Stimulated activated CD8-positive, alpha-beta memory T cell treated with anti-CD3 and anti-CD28 coated beads, Interleukin-2, amount 100 ng/mL, for 48 hours (primary cell): ENCODE data around the gene RRH.
"Not testable (repeated sequence)": the region's sequence is repeated elsewhere in the genome, so short reads cannot be mapped to it uniquely, and the experiment has no call there.

Experiments
- DNase-seq, 2 donors: peaks; one replicate each; pipeline ENCODE4 v3.0.0-alpha.2; 2020; ENCODE audit warnings: low read depth in 2 of 2

The RRH gene

DNA sequence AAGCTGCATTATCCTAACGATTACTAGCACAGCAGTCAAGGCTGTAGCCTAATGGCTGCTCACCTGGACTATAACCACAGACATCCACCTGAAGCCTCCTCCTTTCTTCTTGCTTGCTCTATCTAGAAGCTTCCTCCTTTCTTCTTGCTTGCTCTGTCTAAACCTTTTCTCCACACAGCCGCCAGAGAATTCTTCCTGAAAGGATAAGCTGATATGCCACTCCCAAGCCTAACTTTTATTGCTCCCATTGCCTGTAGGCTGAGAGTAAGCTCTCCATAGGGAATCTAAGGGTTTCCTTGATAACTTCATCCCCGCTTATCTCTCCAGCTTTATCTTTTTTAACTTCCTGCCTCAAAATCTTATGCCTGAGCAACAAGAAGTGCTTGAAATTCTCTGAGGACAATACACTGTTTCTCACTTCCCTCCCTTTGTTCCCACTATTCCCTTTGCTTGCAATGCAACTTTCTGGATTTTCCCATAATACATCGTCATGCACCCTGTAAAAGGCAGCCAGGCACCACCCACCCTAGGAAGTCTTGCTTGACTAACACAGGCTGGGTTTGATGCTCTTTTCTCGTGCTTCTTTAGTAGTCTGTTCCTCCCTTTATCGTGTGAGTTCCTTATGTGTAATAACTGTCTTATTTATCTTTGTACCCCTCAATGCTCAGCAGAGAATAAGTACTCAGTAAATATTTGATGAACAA, 18.8 kb downstream of the RRH start:
- no peak for DNase-seq

DNA sequence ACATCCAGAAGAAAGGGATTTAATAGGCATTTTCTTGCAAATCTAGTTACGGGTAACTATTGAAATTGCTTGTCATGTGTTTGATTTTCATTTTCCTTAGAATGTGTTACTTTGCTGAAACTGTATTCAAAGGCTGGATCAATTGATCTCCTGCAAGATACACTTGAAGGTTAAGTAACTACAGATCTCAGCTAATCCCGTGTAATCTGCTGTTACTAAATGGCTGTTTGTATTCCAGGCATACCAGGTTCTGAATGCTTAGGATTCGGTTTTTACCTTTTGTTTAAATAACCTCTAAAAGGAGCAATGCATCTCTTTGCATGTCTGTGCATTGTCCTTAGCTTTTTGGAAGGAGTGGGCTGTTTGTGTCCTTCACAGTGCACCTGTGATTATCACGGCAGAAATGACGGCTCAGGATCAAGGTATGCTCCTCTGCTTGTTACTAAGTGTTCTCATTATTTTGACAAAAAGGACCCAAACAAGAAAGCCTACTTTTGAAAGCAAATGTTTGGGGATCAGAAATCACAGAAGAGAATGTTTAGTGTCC, 20.2 kb downstream of the RRH start, which contains the start of gene LRIT3:
TSS of gene LRIT3 (plus strand) at position 212 of the 547 bp plus-strand sequence. CDS start at position 307, 95 bp downstream.
- no peak for DNase-seq

DNA sequence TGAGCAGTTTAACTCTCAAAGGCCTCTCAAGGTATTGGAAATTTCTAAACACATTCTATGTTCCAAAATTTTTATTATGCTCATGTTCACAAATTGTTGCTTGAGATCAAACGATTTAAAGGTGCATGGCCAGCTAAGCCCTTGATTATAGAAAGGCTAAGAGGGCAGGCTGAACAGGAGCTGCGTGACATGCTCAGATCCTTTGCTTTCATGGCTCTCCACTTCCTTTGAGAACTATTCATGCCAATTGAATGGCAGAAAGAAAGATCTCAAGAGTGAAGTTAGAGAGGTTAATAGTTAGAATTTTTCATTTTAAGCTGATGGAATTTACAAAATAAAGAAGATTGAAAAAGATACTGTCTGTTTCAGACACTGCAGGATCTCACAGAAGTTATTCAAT, 20.7 kb downstream of the RRH start:
- DNase-seq, result no peak

DNA sequence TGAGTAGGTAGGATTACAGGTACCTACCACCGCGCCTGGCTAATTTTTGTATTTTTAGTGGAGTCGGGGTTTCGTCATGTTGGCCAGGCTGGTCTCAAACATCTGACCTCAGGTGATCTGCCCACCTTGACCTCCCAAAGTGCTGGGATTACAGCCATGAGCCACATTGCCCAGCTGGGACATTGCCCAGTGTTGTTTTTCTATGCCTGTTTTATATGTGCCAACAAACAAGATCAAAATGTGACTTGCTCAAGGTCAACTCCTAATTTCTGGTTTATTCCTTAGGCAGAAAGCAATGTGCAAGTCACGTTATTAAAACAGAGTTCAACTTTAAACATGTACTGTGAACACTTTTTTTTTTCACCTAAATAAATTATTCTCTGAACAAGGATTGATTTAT, 22.8 kb downstream of the RRH start:
- DNase-seq, result no peak

DNA sequence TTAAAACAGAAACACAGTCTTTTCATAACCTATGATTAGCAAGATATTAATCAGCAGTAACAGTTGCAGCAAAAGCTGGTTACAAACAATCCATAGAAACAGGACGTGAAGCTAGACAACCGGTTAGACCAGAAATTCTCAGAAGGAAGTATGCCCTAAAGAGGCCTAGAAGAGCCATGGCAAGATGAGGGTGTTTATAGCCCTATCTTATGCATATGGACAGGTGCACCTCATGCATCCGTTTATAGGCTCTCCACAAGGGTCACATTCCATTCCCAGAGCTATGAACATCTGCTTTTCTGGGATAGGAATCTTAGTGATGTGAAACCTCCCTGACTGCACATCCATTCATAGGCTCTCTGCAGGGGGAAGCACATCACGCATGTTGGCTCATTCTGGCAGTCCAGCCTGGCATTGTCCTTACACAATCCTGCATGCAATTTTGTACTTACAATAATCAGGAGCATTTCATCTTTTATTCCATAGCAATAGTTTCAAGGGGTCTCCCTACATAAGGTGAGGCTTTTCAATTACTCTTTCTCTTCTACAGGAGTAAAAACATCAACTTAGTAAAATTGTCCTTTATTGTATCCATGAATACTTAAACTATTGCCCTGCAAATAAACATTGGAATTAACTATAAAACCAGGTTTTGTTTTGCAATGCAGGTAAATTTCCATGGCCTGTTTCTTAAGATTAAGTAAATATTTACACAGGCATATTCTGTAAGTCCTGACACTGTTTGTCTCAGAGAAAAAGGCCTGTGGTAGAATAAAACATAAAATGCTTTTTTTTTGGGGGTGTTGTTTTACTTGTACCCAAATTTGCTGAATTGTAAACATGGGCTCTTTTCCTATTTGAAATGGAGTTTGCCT, 31.9 kb downstream of the RRH start:
- not testable (repeated sequence) for DNase-seq

DNA sequence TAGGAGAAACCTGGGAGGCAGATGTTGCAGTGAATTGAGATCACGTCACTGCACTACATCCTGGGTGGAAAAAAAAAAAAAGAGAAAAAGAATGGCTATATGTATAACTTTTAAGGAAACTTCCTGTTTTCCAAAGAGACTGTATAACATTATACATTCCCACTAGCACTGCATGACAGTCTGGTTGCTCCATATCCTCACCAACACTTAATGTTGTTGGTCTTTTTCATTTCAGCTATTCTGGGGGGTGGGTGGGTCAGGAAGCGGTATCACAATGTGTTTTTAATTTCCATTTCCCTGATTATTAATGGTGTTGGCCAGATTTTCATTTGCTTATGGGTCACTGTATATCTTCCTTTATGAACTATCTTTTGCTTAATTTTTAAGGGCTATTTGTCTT, 33.5 kb downstream of the RRH start:
- no peak for DNase-seq

DNA sequence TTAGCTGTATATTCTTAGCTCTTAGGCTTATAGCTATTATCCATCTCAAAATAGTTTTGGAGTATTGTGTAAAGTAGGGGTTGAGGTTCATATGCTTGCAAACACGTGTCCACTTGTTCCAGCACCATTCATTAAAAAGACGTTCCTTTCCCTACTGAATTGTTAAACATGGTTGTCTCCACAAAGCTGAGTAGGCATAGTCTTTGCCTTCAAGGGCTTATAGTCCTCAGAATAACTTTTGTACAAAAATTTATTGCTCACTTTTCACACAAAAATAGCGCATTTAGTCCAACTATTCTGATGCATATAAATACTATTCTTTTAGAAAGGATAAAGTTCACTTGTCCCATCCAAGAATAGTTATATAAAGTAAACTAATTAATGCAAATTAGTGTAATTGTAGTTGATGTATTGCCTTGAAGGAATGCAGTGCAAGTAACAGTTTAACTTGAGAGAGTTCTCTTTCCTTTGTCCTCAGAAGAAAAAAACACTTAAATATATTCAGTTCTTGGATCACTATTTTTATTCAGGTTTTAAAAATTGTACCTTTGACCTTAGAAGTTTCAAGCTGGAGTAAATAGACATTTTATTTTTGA, 34.2 kb downstream of the RRH start:
- DNase-seq, result no peak

DNA sequence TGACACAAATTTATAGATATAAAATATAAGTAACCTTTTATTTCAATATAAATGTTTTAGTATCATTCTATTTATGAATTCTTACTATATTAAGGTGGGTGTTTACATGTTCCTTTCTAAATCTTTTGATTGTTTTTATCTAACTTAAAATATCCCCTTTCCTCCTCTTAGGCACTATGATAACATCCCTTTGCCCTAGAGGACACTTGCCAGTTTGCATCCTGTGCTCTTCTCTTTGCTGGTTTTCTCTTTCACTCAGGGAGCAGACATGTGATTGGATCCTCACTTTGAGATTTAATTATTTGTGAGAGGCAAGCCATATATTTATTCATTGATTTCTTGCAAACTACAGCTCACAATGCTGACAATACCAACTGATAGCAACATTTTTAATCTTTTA, 36.4 kb downstream of the RRH start:
- no peak for DNase-seq

DNA sequence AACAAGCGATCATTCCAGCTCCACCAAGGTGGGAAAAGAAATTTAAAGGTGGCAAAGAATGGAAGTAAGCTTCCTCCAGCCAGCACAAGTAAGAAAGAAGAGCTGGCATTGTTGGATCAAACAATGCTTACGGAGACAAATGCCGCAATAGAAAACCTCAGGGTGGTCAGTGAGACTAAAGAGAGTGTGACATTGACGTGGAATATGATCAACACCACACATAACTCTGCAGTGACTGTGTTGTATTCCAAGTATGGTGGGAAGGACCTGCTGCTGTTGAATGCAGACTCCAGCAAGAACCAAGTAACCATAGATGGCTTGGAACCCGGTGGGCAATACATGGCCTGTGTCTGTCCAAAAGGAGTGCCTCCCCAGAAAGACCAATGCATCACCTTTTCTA, 42.3 kb downstream of the RRH start:
- no peak for DNase-seq

DNA sequence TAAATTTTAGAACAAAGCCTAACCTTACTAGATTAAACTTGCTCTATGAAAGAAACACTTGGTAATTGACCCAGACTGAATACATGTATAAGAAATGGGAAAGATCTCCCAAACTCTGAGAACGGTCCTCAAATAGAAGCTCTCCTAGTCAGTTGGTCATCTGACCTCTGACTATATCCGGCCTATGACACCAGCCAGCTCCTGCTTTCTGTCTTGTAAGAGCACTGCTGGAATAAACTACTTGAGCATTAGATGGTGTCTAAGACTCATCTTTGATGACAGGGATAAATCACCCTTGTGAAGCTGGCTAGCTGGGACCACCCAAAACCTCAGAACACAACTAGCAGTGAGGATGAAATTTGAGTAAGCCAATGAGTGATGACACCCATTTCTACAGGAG, 44.3 kb downstream of the RRH start:
- DNase-seq, result no peak

DNA sequence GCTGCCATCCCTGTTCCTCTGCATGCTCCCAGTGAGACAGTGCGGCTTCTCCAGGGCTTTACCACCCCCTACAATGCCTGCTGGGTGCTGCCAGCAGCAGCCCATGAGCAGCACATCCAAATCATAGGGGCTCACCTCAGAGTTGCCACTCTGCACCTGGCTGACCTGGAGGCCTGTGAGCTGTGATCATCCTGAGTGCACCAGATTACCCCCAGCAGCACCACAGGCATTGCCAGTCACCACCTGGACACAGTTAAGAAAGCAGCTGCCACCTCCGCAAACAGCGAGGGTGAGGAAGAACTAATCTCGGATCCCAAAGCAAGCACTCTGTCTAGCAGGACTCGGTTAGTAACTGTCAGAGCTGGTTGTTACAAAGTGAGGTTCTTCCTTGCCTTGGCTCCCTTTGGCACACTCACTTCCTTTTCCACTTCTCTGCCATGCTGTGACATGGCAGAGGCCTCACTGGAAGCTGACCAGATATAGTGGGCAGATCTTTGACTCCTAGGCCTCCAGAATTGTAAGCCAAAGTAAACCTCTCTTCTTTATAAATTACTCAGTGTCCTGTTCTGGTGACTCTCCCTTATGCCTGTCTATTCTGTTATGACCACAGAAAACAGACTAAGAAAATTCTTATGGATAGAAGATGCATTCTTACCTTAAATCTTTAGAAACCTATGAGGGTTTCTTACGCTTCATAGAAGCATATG, 45.3 kb downstream of the RRH start:
- no peak for DNase-seq

DNA sequence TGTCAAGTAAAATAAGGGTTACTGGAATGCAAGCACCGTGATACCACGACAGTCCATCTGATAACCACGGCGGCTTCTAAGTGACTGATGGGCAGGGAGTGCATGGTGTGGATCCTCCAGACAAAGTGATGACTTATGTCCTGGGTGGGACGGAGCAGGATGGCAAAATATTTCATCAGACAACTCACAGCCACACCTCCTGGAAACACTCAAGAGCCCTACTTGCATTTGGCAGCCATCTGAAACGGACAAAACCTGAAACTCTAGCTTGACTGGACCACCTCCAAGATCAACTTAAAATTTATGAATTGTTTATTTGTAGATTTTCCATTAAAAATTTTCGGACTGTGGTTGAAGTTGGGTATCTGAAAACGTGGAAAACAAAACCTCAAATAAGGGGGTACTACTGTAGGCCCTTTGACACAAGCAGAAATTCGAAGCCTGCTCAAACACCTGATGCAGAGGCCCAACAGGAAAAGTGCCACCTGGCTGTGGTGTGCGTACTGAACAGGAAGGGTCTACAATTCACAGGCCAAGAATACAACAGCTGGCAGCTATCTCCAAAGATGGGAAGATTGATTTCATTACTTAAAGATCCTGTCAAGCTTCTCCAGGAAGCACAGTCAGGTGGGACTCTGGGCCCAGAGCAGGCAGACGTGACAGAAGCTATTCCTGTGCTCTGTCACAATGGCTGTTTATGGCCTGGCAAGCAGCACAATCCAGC, 46.2 kb downstream of the RRH start:
- no peak for DNase-seq

DNA sequence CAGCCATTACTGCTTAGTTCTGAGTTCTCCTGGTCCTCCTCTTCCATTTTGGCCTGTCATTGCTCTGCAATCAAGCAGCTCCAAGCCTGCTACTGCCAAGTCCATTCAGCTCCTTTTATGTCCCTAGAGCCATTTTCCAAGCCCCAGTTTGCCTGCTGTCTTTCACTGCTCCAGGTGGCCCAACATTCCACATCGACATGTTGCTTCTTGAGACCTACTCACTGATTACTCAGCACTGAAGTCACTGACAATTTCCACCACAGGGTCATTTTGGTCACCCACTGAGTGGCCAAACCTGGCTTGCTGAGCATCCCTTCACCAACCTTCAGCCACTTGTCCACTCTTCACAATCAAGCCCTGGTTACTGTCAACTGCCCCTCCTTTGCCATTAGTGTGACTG, 47.3 kb downstream of the RRH start:
- DNase-seq, result no peak

DNA sequence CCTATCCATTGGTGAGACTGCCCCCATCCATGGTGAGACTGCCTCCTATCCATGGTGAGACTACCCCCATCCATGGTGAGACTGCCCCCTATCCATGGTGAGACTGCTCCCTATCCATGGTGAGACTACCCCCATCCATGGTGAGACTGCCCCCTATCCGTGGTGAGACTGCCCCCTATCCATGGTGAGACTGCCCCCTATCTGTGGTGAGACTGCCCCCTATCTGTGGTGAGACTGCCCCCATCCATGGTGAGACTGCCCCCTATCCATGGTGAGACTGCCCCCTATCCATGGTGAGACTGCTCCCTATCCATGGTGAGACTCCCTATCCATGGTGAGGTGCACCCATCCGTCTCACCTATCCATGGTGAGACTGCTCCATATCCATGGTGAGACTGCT, 47.8 kb downstream of the RRH start:
- DNase-seq, result not testable (repeated sequence)

DNA sequence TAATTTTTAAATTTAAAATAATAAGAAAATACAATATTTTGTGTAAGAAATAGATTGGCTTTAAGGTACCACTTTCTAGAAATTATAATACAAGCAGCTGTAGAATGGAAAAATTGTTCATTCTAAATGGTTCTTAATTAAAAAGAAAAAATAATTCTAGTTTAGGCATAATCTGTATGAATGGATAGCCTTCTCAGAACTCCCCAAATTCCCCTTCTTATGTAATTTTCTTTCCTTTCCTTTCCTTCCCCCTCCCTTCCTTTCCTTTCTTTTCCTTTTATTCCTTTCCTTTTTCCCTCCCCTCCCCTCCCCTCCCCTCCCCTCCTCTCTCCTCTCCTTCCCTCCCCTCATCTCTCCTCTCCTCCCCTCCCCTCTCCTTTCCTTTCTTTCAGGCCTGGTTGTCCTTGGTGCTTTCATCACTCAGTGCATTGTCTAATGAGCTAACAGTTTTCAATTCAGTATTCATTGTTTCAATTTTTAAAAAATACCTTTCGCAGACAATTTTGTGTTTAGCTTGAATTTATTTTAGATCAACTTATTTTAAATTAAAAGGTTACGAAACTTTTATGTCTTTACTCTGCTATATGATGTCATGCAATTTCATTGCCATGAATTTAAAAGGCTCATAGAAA, 49.0 kb downstream of the RRH start:
- DNase-seq, result no peak

DNA sequence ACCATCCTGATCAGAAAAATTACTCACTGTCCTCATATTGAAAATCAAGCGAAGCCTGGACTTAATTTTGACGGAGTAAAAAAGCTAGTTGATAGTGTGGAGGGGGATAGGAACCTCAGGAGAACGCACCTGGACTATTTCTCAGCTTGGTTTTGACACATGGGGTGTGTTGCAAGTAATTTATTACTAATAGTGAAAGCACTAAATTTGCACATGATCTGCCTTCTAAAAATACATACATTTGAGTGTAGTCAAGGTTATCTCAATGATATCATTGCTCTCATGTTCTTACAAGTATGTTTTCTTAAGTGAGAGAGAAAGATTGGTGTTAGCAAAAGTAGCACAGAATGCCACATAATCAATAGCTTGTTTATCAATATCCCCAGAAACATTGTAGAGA, 49.6 kb downstream of the RRH start:
- no peak for DNase-seq

DNA sequence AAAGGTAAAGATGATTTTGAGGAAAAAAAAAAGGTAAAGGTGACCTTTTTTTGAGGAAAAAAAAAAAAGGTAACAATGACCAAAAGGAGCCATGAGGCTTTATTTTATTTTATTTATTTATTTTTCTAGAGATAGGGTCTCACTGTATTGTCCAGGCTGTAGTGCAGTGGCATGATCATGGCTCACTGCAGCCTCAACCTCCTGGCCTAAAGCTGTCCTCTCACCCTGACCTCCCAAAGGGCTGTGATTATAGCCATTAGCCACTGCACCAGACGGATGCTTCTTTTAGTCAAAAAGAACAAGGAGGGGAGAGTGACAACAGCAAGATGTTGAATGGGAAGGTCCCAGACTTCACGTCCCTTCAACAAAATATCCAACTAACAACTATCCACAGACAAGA, 50.6 kb downstream of the RRH start:
- no peak for DNase-seq

DNA sequence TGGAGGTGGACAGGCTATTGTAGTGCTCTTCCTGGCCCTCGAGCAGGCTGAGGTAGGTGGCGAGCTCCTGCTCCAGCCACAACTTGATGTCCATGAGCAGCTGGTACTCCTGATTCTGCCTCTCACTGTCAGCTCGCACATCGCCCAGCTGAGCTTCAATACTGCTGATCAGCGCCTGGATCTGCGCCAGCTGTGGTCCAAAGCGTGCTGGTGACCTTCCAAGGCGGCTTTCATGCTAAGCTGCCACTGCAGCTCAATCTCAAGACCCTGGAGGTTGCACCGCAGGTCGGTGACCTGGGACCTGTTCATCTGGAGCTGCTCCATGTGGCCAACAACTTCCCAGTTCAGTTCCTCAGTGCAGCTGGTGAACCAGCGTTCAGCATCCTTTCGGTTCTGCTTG, 51.3 kb downstream of the RRH start:
- no peak for DNase-seq

DNA sequence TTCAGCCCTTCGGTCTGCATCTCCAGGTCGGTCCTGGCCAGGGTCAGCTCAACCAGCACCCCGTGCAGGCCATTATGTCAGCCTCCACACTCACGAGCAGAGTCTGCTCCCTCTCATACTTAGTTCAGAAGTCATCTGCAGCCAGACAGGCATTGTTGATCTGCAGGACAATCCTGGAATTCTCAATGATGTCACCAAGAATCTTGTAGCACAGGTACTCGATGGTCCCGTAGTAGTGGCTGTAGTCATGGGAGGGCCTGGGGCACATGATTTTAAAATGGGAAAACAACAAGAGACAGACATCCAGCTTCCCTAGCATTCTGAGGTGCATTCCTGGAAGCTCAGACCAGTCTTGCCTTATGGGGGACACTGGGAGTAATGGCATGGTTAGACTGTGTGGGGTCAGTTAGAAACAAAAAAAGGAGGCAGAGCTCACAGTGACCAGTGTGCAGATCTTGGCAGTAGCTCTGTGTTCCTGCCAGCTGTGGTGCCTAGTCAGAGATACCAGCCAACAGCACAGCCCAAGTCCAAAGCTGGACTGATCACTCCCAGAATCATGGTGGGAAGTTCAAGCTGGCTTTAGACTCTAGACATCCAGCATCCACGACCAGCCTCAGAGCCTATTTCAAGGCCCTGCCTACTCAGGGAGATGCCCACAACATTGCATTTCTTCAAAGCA, 52.0 kb downstream of the RRH start:
- no peak for DNase-seq

DNA sequence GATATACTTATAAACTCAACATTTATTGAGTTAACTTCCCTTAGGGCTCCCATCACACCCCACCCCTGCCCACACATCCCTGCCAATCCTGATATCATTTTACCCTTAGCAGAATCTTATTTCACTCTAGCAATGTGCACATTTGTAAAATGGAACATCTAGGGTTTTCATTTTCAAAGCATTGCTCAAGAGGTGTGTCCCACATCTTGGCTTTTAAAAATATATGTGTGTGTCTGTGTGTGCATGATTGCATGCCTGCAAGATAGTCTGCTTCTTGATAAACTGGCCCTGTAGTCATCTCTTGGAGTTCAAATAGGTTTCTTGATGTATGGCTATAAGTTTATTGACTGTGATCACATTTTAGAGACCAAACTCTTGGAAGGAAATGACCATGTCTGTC, 58.5 kb downstream of the RRH start:
- no peak for DNase-seq
